ENCODE data around the gene TMF1. TPM values are rescaled to one million over a fixed set of nuclear protein-coding genes. Genes with fewer than 3 reads are reported as not detected.
A peak's percentile ranks its signal among the peaks of the same experiment; 100 is the strongest.

TMF1 gene
- total RNA-seq, 6 experiments from 2014 or later, result 7.9 to 15.4 (median 11.5) TPM

- DNase-seq (peak; percentile 93 to 94 (median 94)), ATAC-seq (peak; percentile 94 to 97 (median 96))
- Histone ChIP-seq H3K36me3 (peaks cover 0 to 5% (median 0%) of the 10 kb centered on the region in 4 donors), H3K27ac (peak within 1 kb of the TSS; percentile 84 to 98 (median 89)), H3K4me3 (peak within 1 kb of the TSS; percentile 65 to 84 (median 82)), H3K27me3 (no peaks in the 10 kb centered on the region), H3K9me3 (no peaks in the 10 kb centered on the region), H3K4me1 (no peaks in the 10 kb centered on the region)
- peak; percentile 38 to 62 (median 58) for TF ChIP-seq CTCF (IDR thresholded peaks at IDR 0.05)
- TF ChIP-seq POLR2A (IDR thresholded peaks at IDR 0.05), result peak; percentile 80
- under 1% methylated on average over 29 of the region's 96 CpGs for WGBS (ENCODE audit: insufficient coverage, low coverage, low lambda C conversion rate, missing lambda C conversion rate)
- intact Hi-C loops (cut with DNase I), result no loop called here
Observed at GRCh38 chr3:69013253-69014021, 38.7 kb downstream of the TMF1 start, which contains the start of gene EOGT. Gene EOGT, minus strand, starts transcription at chr3:69013684. Its CDS starts 3,838 bp downstream, at chr3:69009846.

- intact Hi-C loops (cut with DNase I), result no loop called here
- TF ChIP-seq POLR2A (IDR thresholded peaks at IDR 0.05), result no peak
- no peak for TF ChIP-seq CTCF (IDR thresholded peaks at IDR 0.05)
- peaks cover 0 to 5% (median 0%) of the 10 kb centered on the region in 4 donors for H3K36me3 ChIP-seq
- no peaks in the 10 kb centered on the region for H3K9me3 ChIP-seq
- H3K27ac ChIP-seq, result peak overlapping the region; percentile 84 to 98 (median 89)
- WGBS (ENCODE audit: insufficient coverage, low coverage, low lambda C conversion rate, missing lambda C conversion rate), result 7% methylated on average over 9 of the region's 36 CpGs
- ATAC-seq (peak; percentile 48 to 60 (median 59)), DNase-seq (peak; percentile 64 to 67 (median 67))
- H3K4me1 ChIP-seq, result no peaks in the 10 kb centered on the region
- H3K4me3 ChIP-seq, result peak overlapping the region; percentile 65 to 84 (median 82)
- no peaks in the 10 kb centered on the region for H3K27me3 ChIP-seq
Observed at GRCh38 chr3:69012800-69013252, 39.3 kb downstream of the TMF1 start.

- Histone ChIP-seq H3K27me3 (no peaks in the 10 kb centered on the region), H3K36me3 (peaks cover 0 to 5% (median 0%) of the 10 kb centered on the region in 4 donors), H3K9me3 (no peaks in the 10 kb centered on the region), H3K27ac (peak overlapping the region in 2 of 3 donors; percentile 89 to 98), H3K4me1 (no peaks in the 10 kb centered on the region), H3K4me3 (peak overlapping the region; percentile 65 to 84 (median 82))
- WGBS (ENCODE audit: insufficient coverage, low coverage, low lambda C conversion rate, missing lambda C conversion rate), result 87% methylated on average over 14 of the region's 22 CpGs
- TF ChIP-seq POLR2A (IDR thresholded peaks at IDR 0.05), result no peak
- no peak for TF ChIP-seq CTCF (IDR thresholded peaks at IDR 0.05)
- intact Hi-C loops (cut with DNase I), result no loop called here
- peak in 1 of 3 donors; percentile 25 for DNase-seq
- no peak for ATAC-seq
Observed at GRCh38 chr3:69012100-69012799, 39.9 kb downstream of the TMF1 start.

GRCh38 chr3:69011096-69011730, 40.9 kb downstream of the TMF1 start:
- H3K27me3 ChIP-seq, result no peaks in the 10 kb centered on the region
- no peak overlapping the region for H3K27ac ChIP-seq
- no peaks in the 10 kb centered on the region for H3K9me3 ChIP-seq
- DNase-seq (no peak), ATAC-seq (no peak)
- peaks cover 0 to 8% (median 1%) of the 10 kb centered on the region in 4 donors for H3K36me3 ChIP-seq
- no peaks in the 10 kb centered on the region for H3K4me1 ChIP-seq
- WGBS (ENCODE audit: insufficient coverage, low coverage, low lambda C conversion rate, missing lambda C conversion rate), result 65% methylated on average over 2 of the region's 8 CpGs
- no peak overlapping the region for H3K4me3 ChIP-seq
- no peak for TF ChIP-seq CTCF (IDR thresholded peaks at IDR 0.05)
- TF ChIP-seq POLR2A (IDR thresholded peaks at IDR 0.05), result no peak
- intact Hi-C loops (cut with DNase I), result no loop called here
